Heart right ventricle (tissue), 16 donors: ENCODE data around the gene ZC3H10. TPM values are rescaled to one million over a fixed set of nuclear protein-coding genes. Genes with fewer than 3 reads are reported as not detected.

Experiments
- ATAC-seq, 8 donors: fragments of 200-7000 bp; cut with Tn5 transposase; one replicate each; pipeline ENCODE4 v1.9.1; 2020; ENCODE audit warnings: mild to moderate bottlenecking in 8 of 8, moderate library complexity in 8 of 8, moderate number of reproducible peaks in 1 of 8
- DNase-seq, 2 donors: peaks; one replicate each; pipeline ENCODE4 v3.0.0-alpha.2; 2020
- H3K27ac ChIP-seq, 10 donors: fragments of 200-600 bp; sonication (generic) in 2 of 10; one replicate each; pipeline versions ENCODE4 v1.5.0 to v1.8.0; 2020 to 2022; ENCODE audit warnings: mild to moderate bottlenecking in 3 of 10
- H3K27me3 ChIP-seq, 7 donors: fragments of 200-600 bp; one replicate each; pipeline ENCODE4 v1.8.0; 2021 to 2022; ENCODE audit warnings: mild to moderate bottlenecking in 2 of 7
- H3K36me3 ChIP-seq, 9 donors: fragments of 200-600 bp; sonication (generic) in 1 of 9; one replicate each; pipeline versions ENCODE4 v1.5.0 to v1.8.0; 2020 to 2022; ENCODE audit warnings: mild to moderate bottlenecking in 2 of 9
- H3K4me1 ChIP-seq, 9 donors: fragments of 200-600 bp; sonication (generic) in 1 of 9; one replicate each; pipeline versions ENCODE4 v1.5.0 to v1.8.0; 2020 to 2022; ENCODE audit warnings: mild to moderate bottlenecking in 4 of 9
- H3K4me3 ChIP-seq, 10 donors: fragments of 200-600 bp; sonication (generic) in 2 of 10; one replicate each; pipeline versions ENCODE4 v1.5.0 to v1.8.0; 2020 to 2022; ENCODE audit warnings: mild to moderate bottlenecking in 7 of 10, moderate library complexity in 2 of 10
- H3K9me3 ChIP-seq, 11 donors: fragments of 200-600 bp in 10 of 11; sonication (generic) in 2 of 11; one replicate each; pipeline versions ENCODE4 v1.5.0 to v1.8.0; 2013 to 2022; ENCODE audit warnings: mild to moderate bottlenecking in 2 of 11, control low read depth in 1 of 11, moderate library complexity in 1 of 11
- WGBS, 2 donors: extraction: QIAGEN DNeasy Blood & Tissue Kit; methylation state at CpG; one replicate each; pipeline ENCODE4 v1.1.7; 2013; ENCODE audit warnings: inconsistent platforms in 1 of 2; 5-methylcytosine and 5-hydroxymethylcytosine counted together
- intact Hi-C, 10 donors: fragments of 100-400 bp; cut with DNase I; formaldehyde crosslinking; loops; one replicate each; pipeline versions ENCODE4 v1.11.1 to v1.14.2; 2022
- polyA plus RNA-seq, 2 donors: library from polyadenylated mRNA; stranded (reverse); fragments of 200-250 nt; gene quantifications; one replicate each; pipeline ENCODE4 v1.2.3, GENCODE V29; 2013
- total RNA-seq, 10 donors: library from RNA; stranded (reverse); fragmentation: NEBNext Ultra II Directional in 3 of 10; extraction: Animal tissue kit (Norgen Biotek cat#: 25700) in 3 of 10; gene quantifications; one replicate each; pipeline versions ENCODE4 v1.2.1 to v1.2.4, GENCODE V29; 2021 to 2023
- TF ChIP-seq, protein P1 (sequence below), 9 donors: fragments of 200-600 bp; sonication (generic) in 2 of 9; IDR thresholded peaks; one replicate each; pipeline versions ENCODE4 v1.5.0 to v1.8.0; 2021 to 2022; ENCODE audit warnings: antibody characterized with exemption in 9 of 9, mild to moderate bottlenecking in 5 of 9, moderate library complexity in 1 of 9
- donor health status: Arrhythmogenic right ventricular cardiomyopathy.
- donor health status: ischemic (EF 13 %, LVEDD 7.1; RV severe dilation, severe dysfunction).
- donor health status: healthy with polysubstance abuse.
- donor health status: DM: no; HTN: yes; CAD: no.
- donor health status: DM: no; HTN: no; CAD: no.
- donor health status: ischemic (EF 25% LVEDD 6.9; RV normal size, moderate dysfunction).
- donor health status: ischemic (EF 25% LVEDD 5.7; RV mildly dilated, moderate dysfunction).
- donor health status: healthy.
- donor health status: DM: yes; HTN: yes; CAD: no.
- donor health status: Ischemic cardiomyopathy.
- donor health status: ischemic (EF 35%, LVEDD 5.7; RV mildly dilated, moderate dysfunction).
- donor health status: nonischemic (EF 11% LVEDD 7.7; RV severe dilation, severe dysfunction).
- donor health status: DM: yes; HTN: yes; CAD: no.
- donor health status: PGD.
- donor health status: ischemic (EF 29% LVEDD 5.4; RV normal size, mild dysfunction).
- donor health status: nonischemic (EF 23%, LVEDD 6.1; RV moderate dilation, normal function).

Gene ZC3H10
- total and polyA plus RNA-seq, 12 donors: 2.1 to 5.8 (median 4.8) TPM

DNA sequence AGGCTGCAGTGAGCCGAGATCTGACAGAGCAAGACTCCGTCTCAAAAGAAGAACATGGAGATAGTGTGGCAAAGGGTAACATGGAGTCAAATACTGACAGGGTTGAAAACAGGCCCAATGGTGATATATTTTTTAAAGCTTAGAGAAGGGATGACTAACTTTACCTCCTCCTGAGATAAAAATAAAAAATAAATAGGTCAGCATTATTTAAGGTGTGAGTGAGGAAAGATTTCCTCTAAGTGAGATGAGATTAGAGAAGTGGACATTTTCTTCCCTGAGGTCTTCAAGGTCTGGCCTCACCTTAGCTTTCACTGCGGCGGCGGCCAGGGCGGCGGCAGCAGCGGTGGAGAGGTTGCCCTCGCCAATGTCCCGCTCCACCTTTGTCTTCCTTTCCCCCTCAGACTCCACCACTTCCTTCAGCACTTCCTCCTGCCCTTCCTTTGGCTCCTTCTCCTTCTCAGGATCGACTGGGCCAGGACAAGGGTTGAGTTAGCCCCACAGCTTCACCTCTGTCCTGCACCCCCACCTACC lies 51.2 kb downstream of the ZC3H10 start:
- Histone ChIP-seq H3K9me3 (no peaks in the 10 kb centered on the region), H3K36me3 (peaks cover 6 to 100% (median 87%) of the 10 kb centered on the region in 9 donors), H3K4me1 (peaks cover 0 to 14% (median 0%) of the 10 kb centered on the region in 9 donors), H3K27ac (no peak overlapping the region), H3K27me3 (no peaks in the 10 kb centered on the region), H3K4me3 (no peak overlapping the region)
- 84 to 87% methylated on average over 11 of the region's 11 CpGs for WGBS, 2 donors
- intact Hi-C loops: no loop called here
- DNase-seq (no peak), ATAC-seq (no peak)
- TF ChIP-seq, protein P1, sequence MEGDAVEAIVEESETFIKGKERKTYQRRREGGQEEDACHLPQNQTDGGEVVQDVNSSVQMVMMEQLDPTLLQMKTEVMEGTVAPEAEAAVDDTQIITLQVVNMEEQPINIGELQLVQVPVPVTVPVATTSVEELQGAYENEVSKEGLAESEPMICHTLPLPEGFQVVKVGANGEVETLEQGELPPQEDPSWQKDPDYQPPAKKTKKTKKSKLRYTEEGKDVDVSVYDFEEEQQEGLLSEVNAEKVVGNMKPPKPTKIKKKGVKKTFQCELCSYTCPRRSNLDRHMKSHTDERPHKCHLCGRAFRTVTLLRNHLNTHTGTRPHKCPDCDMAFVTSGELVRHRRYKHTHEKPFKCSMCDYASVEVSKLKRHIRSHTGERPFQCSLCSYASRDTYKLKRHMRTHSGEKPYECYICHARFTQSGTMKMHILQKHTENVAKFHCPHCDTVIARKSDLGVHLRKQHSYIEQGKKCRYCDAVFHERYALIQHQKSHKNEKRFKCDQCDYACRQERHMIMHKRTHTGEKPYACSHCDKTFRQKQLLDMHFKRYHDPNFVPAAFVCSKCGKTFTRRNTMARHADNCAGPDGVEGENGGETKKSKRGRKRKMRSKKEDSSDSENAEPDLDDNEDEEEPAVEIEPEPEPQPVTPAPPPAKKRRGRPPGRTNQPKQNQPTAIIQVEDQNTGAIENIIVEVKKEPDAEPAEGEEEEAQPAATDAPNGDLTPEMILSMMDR (IDR thresholded peaks at IDR 0.05): no peak

DNA sequence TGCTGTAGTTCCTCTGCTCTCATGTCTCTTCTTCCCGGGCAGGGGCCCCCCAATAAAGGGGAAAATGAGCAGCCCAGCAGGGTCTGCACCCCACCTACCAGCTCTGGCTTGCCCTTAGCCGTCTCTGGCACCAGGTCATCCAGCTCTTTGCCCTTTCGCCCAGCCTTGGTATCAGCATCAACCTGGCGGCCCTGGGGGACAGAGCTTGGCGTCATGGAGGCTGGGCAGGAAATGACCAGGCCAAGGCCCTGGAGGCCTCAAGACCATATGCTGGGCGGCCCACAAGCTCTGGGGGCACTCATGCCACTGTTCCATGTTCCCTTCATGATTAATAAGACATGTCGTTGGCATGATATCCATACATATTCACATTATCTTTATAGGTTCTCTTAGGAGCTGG lies 54.8 kb downstream of the ZC3H10 start:
- Histone ChIP-seq H3K4me3 (no peak overlapping the region), H3K36me3 (peaks cover 6 to 100% (median 91%) of the 10 kb centered on the region in 9 donors)

More for the DNA sequence above, 54.8 kb downstream of the ZC3H10 start:
- DNase-seq (no peak), ATAC-seq (no peak)
- whole genome bisulfite sequencing, 2 donors: 88% methylated on average over 7 of the region's 7 CpGs
- TF ChIP-seq, protein P1 (IDR thresholded peaks at IDR 0.05): no peak
- Histone ChIP-seq H3K27ac (no peak overlapping the region), H3K4me1 (no peaks in the 10 kb centered on the region), H3K27me3 (no peaks in the 10 kb centered on the region), H3K9me3 (no peaks in the 10 kb centered on the region)
- intact Hi-C loops: no loop called here

Other genes starting within 250 kb of the ZC3H10 start
- gene PYM1, start 190.4 kb upstream of the ZC3H10 start, total RNA-seq: 10 to 100 TPM; 10.9 to 19.6 (median 16.7) TPM
- 10 to 100 TPM; 20.4 to 48.6 TPM for gene PYM1, start 190.4 kb upstream of the ZC3H10 start, polyA plus RNA-seq
- gene DGKA, start 187.1 kb upstream of the ZC3H10 start, total RNA-seq: 10 to 100 TPM in 3 of 10 donors, 1 to 10 TPM in 7; 4.6 to 15.5 (median 7.0) TPM
- 10 to 100 TPM in 1 of 2 donors, 1 to 10 TPM in 1; 6.4 to 17.3 TPM for gene DGKA, start 187.1 kb upstream of the ZC3H10 start, polyA plus RNA-seq
- 1 to 10 TPM in 2 of 10 donors, under 1 TPM in 8; 0.26 to 1.3 (median 0.58) TPM for gene PMEL, start 152.2 kb upstream of the ZC3H10 start, total RNA-seq
- gene PMEL, start 152.2 kb upstream of the ZC3H10 start, polyA plus RNA-seq: under 1 TPM; 0.49 to 0.66 TPM
- gene CDK2, start 151.4 kb upstream of the ZC3H10 start, total RNA-seq: 10 to 100 TPM in 4 of 10 donors, 1 to 10 TPM in 6; 5.1 to 15.2 (median 8.4) TPM
- 10 to 100 TPM in 1 of 2 donors, 1 to 10 TPM in 1; 6.9 to 18.4 TPM for gene CDK2, start 151.4 kb upstream of the ZC3H10 start, polyA plus RNA-seq
- 100 to 1,000 TPM; 107 to 137 (median 122) TPM for gene RAB5B, start 144.2 kb upstream of the ZC3H10 start, total RNA-seq
- 10 to 100 TPM; 35.3 to 62.4 TPM for gene RAB5B, start 144.2 kb upstream of the ZC3H10 start, polyA plus RNA-seq
- 10 to 100 TPM; 28.2 to 44.8 (median 31.4) TPM for gene SUOX, start 121.0 kb upstream of the ZC3H10 start, total RNA-seq
- gene SUOX, start 121.0 kb upstream of the ZC3H10 start, polyA plus RNA-seq: 10 to 100 TPM; 23.2 to 23.9 TPM
- 10 to 100 TPM in 1 of 10 donors, 1 to 10 TPM in 9; 5.2 to 10.1 (median 7.3) TPM for gene IKZF4, start 97.2 kb upstream of the ZC3H10 start, total RNA-seq
- gene IKZF4, start 97.2 kb upstream of the ZC3H10 start, polyA plus RNA-seq: 1 to 10 TPM; 1.6 to 3.7 TPM
- gene RPS26, start 76.3 kb upstream of the ZC3H10 start, total RNA-seq: 10 to 100 TPM in 9 of 10 donors, 1 to 10 TPM in 1; 6.9 to 39.6 (median 19.3) TPM
- gene RPS26, start 76.3 kb upstream of the ZC3H10 start, polyA plus RNA-seq: 1,000 to 10,000 TPM; 1,156 to 1,370 TPM
- gene ERBB3, start 38.1 kb upstream of the ZC3H10 start, total RNA-seq: 1 to 10 TPM in 9 of 10 donors, under 1 TPM in 1; 0.80 to 6.1 (median 2.9) TPM
- 1 to 10 TPM; 2.1 to 7.8 TPM for gene ERBB3, start 38.1 kb upstream of the ZC3H10 start, polyA plus RNA-seq
- gene PA2G4, start 13.7 kb upstream of the ZC3H10 start, total RNA-seq: 10 to 100 TPM; 64.3 to 91.9 (median 71.5) TPM
- 100 to 1,000 TPM in 1 of 2 donors, 10 to 100 TPM in 1; 79.4 to 148 TPM for gene PA2G4, start 13.7 kb upstream of the ZC3H10 start, polyA plus RNA-seq
- gene RPL41, start 1.6 kb upstream of the ZC3H10 start, total RNA-seq: 1,000 to 10,000 TPM; 1,835 to 2,619 (median 2,004) TPM
- 1,000 to 10,000 TPM in 1 of 2 donors, 100 to 1,000 TPM in 1; 475 to 5,263 TPM for gene RPL41, start 1.6 kb upstream of the ZC3H10 start, polyA plus RNA-seq
- 10 to 100 TPM; 28.8 to 47.5 (median 31.9) TPM for gene ESYT1, start 10.0 kb downstream of the ZC3H10 start, total RNA-seq
- 10 to 100 TPM; 20.9 to 57.3 TPM for gene ESYT1, start 10.0 kb downstream of the ZC3H10 start, polyA plus RNA-seq
- 10 to 100 TPM; 39.8 to 61.9 (median 49.9) TPM for gene MYL6B, start 34.3 kb downstream of the ZC3H10 start, total RNA-seq
- 10 to 100 TPM; 31.9 to 64.0 TPM for gene MYL6B, start 34.3 kb downstream of the ZC3H10 start, polyA plus RNA-seq
- gene MYL6, start 40.1 kb downstream of the ZC3H10 start, total RNA-seq: 1,000 to 10,000 TPM in 1 of 10 donors, 100 to 1,000 TPM in 9; 355 to 1,188 (median 413) TPM
- 1,000 to 10,000 TPM in 1 of 2 donors, 100 to 1,000 TPM in 1; 670 to 2,127 TPM for gene MYL6, start 40.1 kb downstream of the ZC3H10 start, polyA plus RNA-seq
- 10 to 100 TPM; 56.2 to 81.9 (median 62.8) TPM for gene SMARCC2, start 71.2 kb downstream of the ZC3H10 start, total RNA-seq
- gene SMARCC2, start 71.2 kb downstream of the ZC3H10 start, polyA plus RNA-seq: 10 to 100 TPM; 16.2 to 28.8 TPM
- gene RNF41, start 103.7 kb downstream of the ZC3H10 start, total RNA-seq: 10 to 100 TPM; 43.6 to 66.3 (median 47.0) TPM
- gene RNF41, start 103.7 kb downstream of the ZC3H10 start, polyA plus RNA-seq: 10 to 100 TPM in 1 of 2 donors, 1 to 10 TPM in 1; 7.0 to 27.0 TPM
- 10 to 100 TPM; 16.2 to 25.3 (median 20.4) TPM for gene NABP2, start 106.1 kb downstream of the ZC3H10 start, total RNA-seq
- 10 to 100 TPM; 13.5 to 27.7 TPM for gene NABP2, start 106.1 kb downstream of the ZC3H10 start, polyA plus RNA-seq
- not detected for gene SLC39A5, start 111.8 kb downstream of the ZC3H10 start, total RNA-seq
- under 1 TPM; 0.20 to 0.59 TPM for gene SLC39A5, start 111.8 kb downstream of the ZC3H10 start, polyA plus RNA-seq
- 10 to 100 TPM; 22.2 to 30.9 (median 26.5) TPM for gene ANKRD52, start 140.1 kb downstream of the ZC3H10 start, total RNA-seq
- gene ANKRD52, start 140.1 kb downstream of the ZC3H10 start, polyA plus RNA-seq: 10 to 100 TPM; 10.2 to 10.8 TPM
- 100 to 1,000 TPM in 9 of 10 donors, 10 to 100 TPM in 1; 55.5 to 258 (median 147) TPM for gene COQ10A, start 148.7 kb downstream of the ZC3H10 start, total RNA-seq
- gene COQ10A, start 148.7 kb downstream of the ZC3H10 start, polyA plus RNA-seq: 100 to 1,000 TPM; 101 to 245 TPM
- 100 to 1,000 TPM; 601 to 991 (median 877) TPM for gene CS, start 182.1 kb downstream of the ZC3H10 start, total RNA-seq
- gene CS, start 182.1 kb downstream of the ZC3H10 start, polyA plus RNA-seq: 100 to 1,000 TPM; 154 to 192 TPM
- 10 to 100 TPM; 22.3 to 51.0 (median 38.7) TPM for gene CNPY2, start 197.7 kb downstream of the ZC3H10 start, total RNA-seq
- 10 to 100 TPM; 76.2 to 88.2 TPM for gene CNPY2, start 197.7 kb downstream of the ZC3H10 start, polyA plus RNA-seq
- 10 to 100 TPM; 23.6 to 64.4 (median 38.1) TPM for gene PAN2, start 215.7 kb downstream of the ZC3H10 start, total RNA-seq
- gene PAN2, start 215.7 kb downstream of the ZC3H10 start, polyA plus RNA-seq: 10 to 100 TPM; 20.6 to 85.3 TPM
- under 1 TPM in 5 of 10 donors, not detected in 5; 0.23 to 0.57 (median 0.44) TPM for gene IL23A, start 220.6 kb downstream of the ZC3H10 start, total RNA-seq
- under 1 TPM in 1 of 2 donors, not detected in 1; 0.20 TPM for gene IL23A, start 220.6 kb downstream of the ZC3H10 start, polyA plus RNA-seq
- gene STAT2, start 241.8 kb downstream of the ZC3H10 start, total RNA-seq: 100 to 1,000 TPM in 1 of 10 donors, 10 to 100 TPM in 9; 30.8 to 107 (median 38.7) TPM
- gene STAT2, start 241.8 kb downstream of the ZC3H10 start, polyA plus RNA-seq: 10 to 100 TPM; 16.9 to 52.6 TPM
- not detected for gene APOF, start 244.6 kb downstream of the ZC3H10 start, total RNA-seq
- not detected for gene APOF, start 244.6 kb downstream of the ZC3H10 start, polyA plus RNA-seq